Heart left ventricle (tissue), 16 donors: ENCODE measurements around the gene CCDC7. TPM values are rescaled to one million over a fixed set of nuclear protein-coding genes. Genes with fewer than 3 reads are reported as not detected.
"Not testable (repeated sequence)": the region's sequence is repeated elsewhere in the genome, so short reads cannot be mapped to it uniquely, and the experiment has no call there.

Experiments used
- ATAC-seq, 4 donors: fragments of 200-7000 bp; cut with Tn5 transposase; one replicate each; pipeline ENCODE4 v1.9.1; 2020 to 2022; ENCODE audit warnings: moderate library complexity in 4 of 4, mild to moderate bottlenecking in 3 of 4, moderate number of reproducible peaks in 1 of 4
- DNase-seq, 5 donors: peaks; one replicate each; pipeline ENCODE4 v3.0.0-alpha.2; 2020
- H3K27ac ChIP-seq, 12 donors: fragments of 200-600 bp; sonication (generic) in 4 of 12; one replicate each; pipeline versions ENCODE4 v1.5.0 to v1.8.0; 2016 to 2022; ENCODE audit warnings: mild to moderate bottlenecking in 2 of 12
- H3K27me3 ChIP-seq, 9 donors: fragments of 200-600 bp; sonication (generic) in 2 of 9; one replicate each; pipeline versions ENCODE4 v1.5.1 to v1.8.0; 2016 to 2022; ENCODE audit warnings: mild to moderate bottlenecking in 3 of 9
- H3K36me3 ChIP-seq, 9 donors: fragments of 200-600 bp; sonication (generic) in 2 of 9; one replicate each; pipeline versions ENCODE4 v1.5.0 to v1.8.0; 2018 to 2022; ENCODE audit warnings: mild to moderate bottlenecking in 2 of 9
- H3K4me1 ChIP-seq, 12 donors: fragments of 200-600 bp; sonication (generic) in 4 of 12; one replicate each; pipeline versions ENCODE4 v1.5.0 to v1.8.0; 2016 to 2022; ENCODE audit warnings: mild to moderate bottlenecking in 3 of 12
- H3K4me3 ChIP-seq, 12 donors: fragments of 200-600 bp; sonication (generic) in 4 of 12; one replicate each; pipeline versions ENCODE4 v1.5.0 to v1.8.0; 2017 to 2022; ENCODE audit warnings: mild to moderate bottlenecking in 9 of 12, moderate library complexity in 4 of 12
- H3K9me3 ChIP-seq, 12 donors: fragments of 200-600 bp; sonication (generic) in 4 of 12; one replicate each; pipeline versions ENCODE4 v1.5.0 to v1.8.0; 2016 to 2022; ENCODE audit warnings: mild to moderate bottlenecking in 1 of 12
- CTCF ChIP-seq, 12 donors: fragments of 200-600 bp; sonication (generic) in 4 of 12; IDR thresholded peaks; one replicate each; pipeline versions ENCODE4 v1.5.0 to v1.8.0; 2018 to 2022; ENCODE audit warnings: antibody characterized with exemption in 12 of 12, mild to moderate bottlenecking in 5 of 12
- POLR2A ChIP-seq, 2 donors: fragments of 450-650 bp; IDR thresholded peaks; one replicate each; pipeline ENCODE4 v1.6.1; 2017; ENCODE audit warnings: antibody characterized with exemption in 2 of 2, mild to moderate bottlenecking in 2 of 2, moderate library complexity in 2 of 2
- WGBS, 4 donors: extraction: QIAGEN DNeasy Blood & Tissue Kit in 2 of 4; methylation state at CpG; one replicate each; pipeline versions ENCODE4 v1.1.5 to v1.1.7; 2013 to 2018; 5-methylcytosine and 5-hydroxymethylcytosine counted together
- intact Hi-C, 10 donors: fragments of 100-400 bp; cut with DNase I; formaldehyde crosslinking; loops; one replicate each; pipeline versions ENCODE4 v1.11.1 to v1.14.2; 2022
- polyA plus RNA-seq, 2 donors: library from polyadenylated mRNA; stranded (reverse); fragments of 200-250 nt; gene quantifications; one replicate each; pipeline ENCODE4 v1.2.3, GENCODE V29; 2013
- total RNA-seq, 9 donors: library from RNA; depleted of rRNA in 2 of 9; stranded (reverse); fragments of >200 nt in 2 of 9; fragmentation: NEBNext Ultra II Directional in 3 of 9; extraction: Animal tissue kit (Norgen Biotek cat#: 25700) in 3 of 9; gene quantifications; one replicate each; pipeline versions ENCODE4 v1.1.0 to v1.2.4, GENCODE V29; 2016 to 2023
- donor health status: ischemic (EF 13 %, LVEDD 7.1; RV severe dilation, severe dysfunction).
- donor health status: healthy with polysubstance abuse.
- donor health status: DM: no; HTN: yes; CAD: no.
- donor health status: DM: no; HTN: no; CAD: no.
- donor health status: ischemic (EF 25% LVEDD 6.9; RV normal size, moderate dysfunction).
- donor health status: ischemic (EF 25% LVEDD 5.7; RV mildly dilated, moderate dysfunction).
- donor health status: healthy.
- donor health status: DM: yes; HTN: yes; CAD: no.
- donor health status: ischemic (EF 35%, LVEDD 5.7; RV mildly dilated, moderate dysfunction).
- donor health status: nonischemic (EF 11% LVEDD 7.7; RV severe dilation, severe dysfunction).
- donor health status: DM: yes; HTN: yes; CAD: no.
- donor health status: PGD.
- donor health status: ischemic (EF 29% LVEDD 5.4; RV normal size, mild dysfunction).
- donor health status: nonischemic (EF 23%, LVEDD 6.1; RV moderate dilation, normal function).

CCDC7 gene
- total and polyA plus RNA-seq, 11 donors: 1.5 to 41.3 (median 22.4) TPM

- 67 to 88% (median 77%) methylated on average over 1 of the region's 1 CpG for whole genome bisulfite sequencing, 4 donors
- no peaks in the 10 kb centered on the region for H3K27me3 ChIP-seq
- no peak for TF ChIP-seq POLR2A (IDR thresholded peaks at IDR 0.05)
- TF ChIP-seq CTCF (IDR thresholded peaks at IDR 0.05): no peak
- peaks cover 0 to 12% (median 0%) of the 10 kb centered on the region in 9 donors for H3K36me3 ChIP-seq
- DNase-seq (no peak), ATAC-seq (no peak)
- H3K27ac ChIP-seq: no peak overlapping the region
- H3K4me1 ChIP-seq: no peaks in the 10 kb centered on the region
- intact Hi-C loops: no loop called here
- H3K4me3 ChIP-seq: no peak overlapping the region
- H3K9me3 ChIP-seq: peaks cover 0 to 63% (median 22%) of the 10 kb centered on the region in 12 donors
Measured at GRCh38 chr10:32650246-32650655, 204.3 kb downstream of the CCDC7 start.

GRCh38 chr10:32657430-32657829 is 211.5 kb downstream of the CCDC7 start:
- H3K27me3 ChIP-seq, H3K36me3 ChIP-seq, ATAC-seq, H3K27ac ChIP-seq, H3K4me3 ChIP-seq, H3K4me1 ChIP-seq, intact Hi-C loops, DNase-seq: not testable (repeated sequence)
- 0 to 79% (median 77%) methylated on average over 1 of the region's 1 CpG for WGBS, 4 donors
- peaks cover 0 to 61% (median 22%) of the 10 kb centered on the region in 12 donors for H3K9me3 ChIP-seq

- TF ChIP-seq POLR2A (IDR thresholded peaks at IDR 0.05) (no peak), CTCF (IDR thresholded peaks at IDR 0.05) (no peak)
- ATAC-seq: no peak
- DNase-seq: no peak
- peaks cover 0 to 21% (median 6%) of the 10 kb centered on the region in 12 donors for H3K9me3 ChIP-seq
- 91 to 100% (median 97%) methylated on average over 2 of the region's 2 CpGs for WGBS, 4 donors
- intact Hi-C loops: no loop called here
- H3K4me3 ChIP-seq: no peak overlapping the region
- H3K36me3 ChIP-seq: no peaks in the 10 kb centered on the region
- no peak overlapping the region for H3K27ac ChIP-seq
- no peaks in the 10 kb centered on the region for H3K4me1 ChIP-seq
- no peaks in the 10 kb centered on the region for H3K27me3 ChIP-seq
Measured at GRCh38 chr10:32661346-32661745, 215.4 kb downstream of the CCDC7 start.

GRCh38 chr10:32680803-32681557 is 235.0 kb downstream of the CCDC7 start:
- intact Hi-C loops: no loop called here
- H3K27me3 ChIP-seq: no peaks in the 10 kb centered on the region
- WGBS, 4 donors: 79 to 82% (median 80%) methylated on average over 4 of the region's 4 CpGs

More at GRCh38 chr10:32680803-32681557, 235.0 kb downstream of the CCDC7 start:
- H3K4me3 ChIP-seq: no peak overlapping the region
- TF ChIP-seq POLR2A (IDR thresholded peaks at IDR 0.05): no peak
- TF ChIP-seq CTCF (IDR thresholded peaks at IDR 0.05): no peak
- H3K4me1 ChIP-seq: no peaks in the 10 kb centered on the region
- H3K36me3 ChIP-seq: peaks cover 0 to 2% (median 0%) of the 10 kb centered on the region in 9 donors
- H3K27ac ChIP-seq: no peak overlapping the region
- ATAC-seq (no peak), DNase-seq (no peak)
- peaks cover 0 to 33% (median 11%) of the 10 kb centered on the region in 12 donors for H3K9me3 ChIP-seq
